ENCODE data around the gene CRK.
A peak's percentile ranks its signal among the peaks of the same experiment; 100 is the strongest.
"Not testable (repeated sequence)": the region's sequence is repeated elsewhere in the genome, so short reads cannot be mapped to it uniquely, and the experiment has no call there.

CRK gene

DNA sequence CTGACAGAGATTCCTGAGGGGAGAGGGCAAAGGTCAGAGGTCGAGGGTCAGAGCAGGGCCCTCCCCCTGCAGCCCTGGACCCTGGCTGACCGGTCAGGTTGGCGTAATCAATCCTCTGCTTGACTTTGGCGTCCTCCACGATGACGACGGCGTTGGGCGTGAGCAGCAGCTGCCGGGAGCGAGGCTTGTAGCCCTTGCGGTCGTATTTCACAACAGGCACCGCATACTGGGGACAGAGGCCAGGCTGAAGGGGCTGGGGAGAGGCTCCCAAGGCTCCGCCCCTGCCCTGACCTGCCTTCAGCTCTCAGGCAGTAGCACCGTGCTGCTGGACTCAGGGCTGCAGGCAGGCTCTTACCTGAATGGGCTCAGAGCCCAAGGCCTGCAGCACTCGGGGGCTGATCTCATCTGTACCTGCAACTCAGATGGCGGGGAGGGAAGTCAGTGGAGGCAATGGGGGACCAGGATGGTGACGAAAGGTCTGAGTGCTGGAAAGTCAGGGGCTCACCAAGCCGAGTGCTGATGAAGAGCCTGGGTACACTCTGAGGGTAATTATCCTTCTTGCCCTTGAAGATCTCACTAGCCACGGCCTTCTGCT lies 12.0 kb upstream of the CRK start:
- DNase-seq (ENCODE audit: low spot score) = no peak

GRCh38 chr17:1467258-1467657 lies 11.2 kb upstream of the CRK start:
- DNase-seq (ENCODE audit: low spot score) = no peak

GRCh38 chr17:1464186-1464585 lies 8.2 kb upstream of the CRK start:
- DNase-seq (ENCODE audit: low spot score) = no peak

- DNase-seq (ENCODE audit: low spot score) = no peak
These were observed 6.4 kb upstream of the CRK start for GRCh38 chr17:1462164-1463112.

GRCh38 chr17:1461198-1461944 lies 5.3 kb upstream of the CRK start:
- DNase-seq (ENCODE audit: low spot score) = no peak

DNA sequence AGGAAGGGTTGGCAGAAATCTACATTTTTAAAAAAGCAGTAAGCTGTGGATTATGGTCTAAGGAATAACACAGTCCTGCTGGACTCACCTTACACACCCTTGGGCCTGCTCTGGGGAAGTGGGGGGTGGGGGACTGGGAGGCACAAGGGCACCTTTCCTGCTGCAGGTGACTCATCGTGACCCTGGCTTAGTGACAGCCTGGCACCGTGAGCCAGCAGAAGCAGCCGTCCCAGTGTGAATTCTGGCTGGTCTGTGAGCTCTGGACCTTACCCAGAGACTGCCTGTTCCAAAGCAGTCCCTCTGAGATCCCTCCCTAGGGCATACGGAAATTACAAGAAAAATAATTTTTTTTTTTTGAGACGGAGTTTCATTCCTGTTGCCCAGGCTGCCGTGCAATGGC lies 4.2 kb upstream of the CRK start:
- no peak for DNase-seq (ENCODE audit: low spot score)

DNA sequence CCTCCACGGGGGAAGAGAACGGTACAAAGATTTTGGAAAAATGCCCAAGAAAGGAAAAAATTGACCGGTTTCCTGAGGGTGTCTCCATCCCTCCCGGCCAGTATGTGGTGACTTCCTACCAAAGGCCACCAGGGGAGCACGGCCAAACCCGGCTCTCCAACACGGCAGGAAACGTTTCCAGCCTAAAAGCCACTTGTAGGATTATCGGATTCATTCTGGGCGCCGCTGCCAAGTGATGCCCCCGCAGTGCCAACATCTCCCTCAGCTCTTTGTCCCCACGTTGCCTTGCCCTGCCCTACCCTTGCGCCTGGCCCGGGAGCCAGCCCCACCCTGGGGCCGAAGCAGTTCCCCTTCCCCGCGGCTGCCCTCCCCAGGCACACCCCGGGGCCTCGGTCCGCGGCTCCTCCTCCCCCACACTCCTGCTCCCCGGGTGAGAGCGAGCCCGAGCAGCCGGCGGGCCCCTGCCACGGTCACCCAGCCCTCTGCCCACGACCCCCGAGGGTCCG lies 688 bp downstream of the CRK start:
- peak; percentile 72 for DNase-seq (ENCODE audit: low spot score)

DNA sequence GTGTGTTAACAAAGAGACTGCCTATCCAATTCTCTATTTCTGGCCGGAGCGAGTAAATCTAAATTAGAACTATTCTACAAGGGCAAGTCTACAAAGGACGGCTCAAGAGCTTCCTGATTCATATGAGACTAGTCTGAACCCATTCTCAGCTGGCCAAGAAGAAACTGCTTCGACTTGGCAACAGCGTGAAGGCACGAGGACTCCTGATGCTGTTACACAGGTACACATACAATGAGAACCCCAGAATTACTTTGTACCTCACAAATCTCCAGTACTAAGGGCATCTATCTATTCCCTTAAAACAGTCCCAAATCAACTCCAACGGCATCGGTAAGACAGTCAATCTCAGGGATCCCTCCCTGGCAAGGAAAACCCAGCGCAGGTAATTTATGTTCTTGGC lies 1.5 kb downstream of the CRK start:
- DNase-seq (ENCODE audit: low spot score) = no peak

DNA sequence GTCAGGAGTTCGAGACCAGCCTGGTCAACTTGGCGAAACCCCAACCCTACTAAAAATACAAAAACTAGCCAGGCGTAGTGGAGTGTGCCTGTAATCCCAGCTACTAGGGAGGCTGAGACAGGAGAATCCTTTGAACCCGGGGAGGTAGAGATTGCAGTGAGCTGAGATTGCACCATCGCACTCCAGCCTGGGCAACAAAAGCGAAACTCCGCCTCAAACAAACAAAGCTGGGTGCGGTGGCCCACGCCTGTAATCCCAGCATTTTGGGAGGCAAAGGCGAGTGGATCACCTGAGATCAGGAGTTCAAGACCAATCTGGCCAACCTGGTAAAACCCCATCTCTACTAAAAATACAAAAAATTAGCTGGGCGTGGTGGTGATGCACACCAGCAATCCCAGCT lies 2.3 kb downstream of the CRK start:
- not testable (repeated sequence) for DNase-seq (ENCODE audit: low spot score)

GRCh38 chr17:1452836-1453235 lies 3.2 kb downstream of the CRK start:
- DNase-seq (ENCODE audit: low spot score) = no peak

- not testable (repeated sequence) for DNase-seq (ENCODE audit: low spot score)
These were observed 5.8 kb downstream of the CRK start for GRCh38 chr17:1450261-1450660.

DNA sequence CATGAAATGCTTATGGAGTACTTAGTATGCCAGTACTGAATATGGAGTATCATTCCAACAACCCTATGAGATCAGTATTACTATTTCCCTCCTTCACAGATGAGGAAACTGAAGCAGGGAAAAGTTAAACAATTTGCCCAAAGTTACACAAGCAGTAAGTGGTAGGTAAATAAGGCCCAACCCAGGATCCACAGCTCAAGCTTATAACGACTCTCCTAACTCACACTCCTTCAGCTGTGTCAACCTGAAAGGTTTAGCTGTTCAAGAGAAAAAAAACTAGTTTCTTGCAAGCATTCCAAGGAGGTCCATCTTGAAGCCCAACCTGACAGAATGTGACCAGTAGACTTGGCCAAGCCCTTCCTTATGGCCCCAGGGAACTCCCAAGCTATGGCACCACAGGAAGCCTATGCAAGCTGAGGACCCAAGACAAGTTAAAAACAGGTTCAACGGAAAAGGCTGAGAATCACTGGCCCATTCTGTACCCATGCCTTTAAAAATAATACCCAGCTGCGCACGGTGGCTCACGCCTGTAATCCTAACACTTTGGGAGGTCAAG lies 6.5 kb downstream of the CRK start:
- DNase-seq (ENCODE audit: low spot score) = no peak

GRCh38 chr17:1447052-1447451 lies 9.0 kb downstream of the CRK start:
- peak; percentile 92 for DNase-seq (ENCODE audit: low spot score)

DNA sequence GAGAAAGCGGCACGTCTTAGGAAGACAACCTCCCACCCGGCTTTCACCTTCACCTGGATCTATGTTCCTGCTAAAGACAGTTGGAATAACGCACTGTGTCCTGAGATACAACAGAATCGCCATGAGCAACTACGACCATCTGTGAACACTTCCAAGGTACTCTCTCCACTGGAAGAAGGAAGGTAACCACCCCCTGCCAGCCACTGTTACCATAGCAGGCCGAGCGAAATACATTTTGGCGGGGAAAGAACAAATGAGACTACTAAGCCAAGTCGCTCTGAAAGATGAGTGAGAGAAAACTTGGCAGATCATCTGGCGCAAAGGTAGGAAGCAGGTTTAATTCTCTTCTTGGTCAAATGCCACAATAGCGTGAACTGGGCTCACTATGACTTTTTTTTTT lies 9.8 kb downstream of the CRK start:
- DNase-seq (ENCODE audit: low spot score) = no peak

- not testable (repeated sequence) for DNase-seq (ENCODE audit: low spot score)
These were observed 10.3 kb downstream of the CRK start for GRCh38 chr17:1445695-1446094.

DNA sequence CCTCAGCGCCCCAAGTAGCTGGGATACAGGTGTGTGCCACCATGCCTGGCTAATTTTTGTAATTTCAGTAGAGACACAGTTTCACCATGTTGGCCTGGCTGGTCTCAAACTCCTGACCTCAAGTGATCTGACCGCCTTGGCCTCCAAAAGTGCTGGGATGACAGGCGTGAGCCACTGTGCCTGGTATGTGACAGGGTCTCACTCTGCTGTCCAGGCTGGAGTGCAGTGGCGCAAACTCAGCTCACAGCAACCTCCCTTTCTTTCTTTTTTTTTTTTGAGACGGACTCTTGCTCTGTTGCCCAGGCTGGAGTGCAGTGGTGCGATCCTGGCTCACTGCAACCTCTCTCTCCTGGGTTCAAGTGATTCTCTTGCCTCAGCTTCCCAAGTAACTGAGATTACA lies 13.3 kb downstream of the CRK start:
- DNase-seq (ENCODE audit: low spot score) = not testable (repeated sequence)

DNA sequence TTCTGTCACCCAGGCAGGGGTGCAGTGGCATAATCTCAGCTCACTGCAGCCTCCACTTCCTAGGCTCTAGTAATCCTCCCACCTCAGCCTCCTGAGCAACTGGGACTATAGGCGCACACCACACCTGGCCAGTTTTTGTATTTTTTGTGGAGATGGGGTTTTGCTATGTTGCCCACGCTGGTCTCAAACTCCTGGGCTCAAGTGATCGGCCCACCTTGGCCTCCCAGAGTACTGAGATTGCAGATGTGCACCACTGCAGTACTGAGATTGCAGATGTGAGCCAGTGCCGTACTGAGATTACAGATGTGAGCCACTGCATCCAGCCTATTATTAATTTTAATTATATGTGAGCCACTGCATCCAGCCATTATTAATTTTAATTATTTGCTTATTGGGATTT lies 13.8 kb downstream of the CRK start:
- DNase-seq (ENCODE audit: low spot score) = no peak

GRCh38 chr17:1440921-1441320 lies 15.1 kb downstream of the CRK start:
- no peak for DNase-seq (ENCODE audit: low spot score)

GRCh38 chr17:1438593-1439083 lies 17.4 kb downstream of the CRK start:
- no peak for DNase-seq (ENCODE audit: low spot score)

DNA sequence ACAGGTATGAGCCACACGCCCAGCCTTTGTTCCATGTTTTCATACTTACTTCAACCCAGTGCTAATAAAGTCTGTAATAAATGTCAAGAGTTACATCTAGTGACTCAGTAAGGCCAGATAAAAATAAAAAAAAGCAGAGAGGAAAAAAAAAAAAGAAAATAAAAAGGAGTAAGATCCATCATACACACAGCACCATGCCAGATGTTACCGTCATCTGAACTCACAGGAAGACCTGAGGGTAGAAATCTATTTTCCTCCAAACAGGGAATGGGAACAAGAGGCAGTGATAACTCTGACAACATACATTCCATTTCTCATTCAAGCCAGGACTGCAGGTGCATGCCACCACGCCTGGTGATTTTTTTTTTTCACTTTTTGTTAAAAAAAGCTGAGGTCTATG lies 20.7 kb downstream of the CRK start:
- no peak for DNase-seq (ENCODE audit: low spot score)

DNA sequence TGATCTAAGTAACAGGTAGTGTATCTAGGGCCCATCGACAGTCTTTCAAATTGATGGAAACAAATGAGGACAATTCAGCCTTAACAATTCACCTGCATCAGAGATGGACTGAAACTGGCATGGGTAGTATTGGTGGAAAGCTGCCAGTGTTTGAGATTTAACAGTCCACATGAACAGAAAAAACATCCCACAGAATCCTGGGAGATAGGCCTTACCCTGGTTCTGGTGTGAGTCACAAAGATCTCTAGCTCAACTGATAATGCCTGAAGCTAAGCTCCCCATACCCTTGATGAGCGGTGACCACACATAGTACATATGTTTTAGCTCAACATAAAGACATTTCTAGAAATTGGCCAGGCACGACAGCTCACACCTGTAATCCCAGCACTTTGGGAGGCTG lies 21.9 kb downstream of the CRK start:
- DNase-seq (ENCODE audit: low spot score) = no peak

DNA sequence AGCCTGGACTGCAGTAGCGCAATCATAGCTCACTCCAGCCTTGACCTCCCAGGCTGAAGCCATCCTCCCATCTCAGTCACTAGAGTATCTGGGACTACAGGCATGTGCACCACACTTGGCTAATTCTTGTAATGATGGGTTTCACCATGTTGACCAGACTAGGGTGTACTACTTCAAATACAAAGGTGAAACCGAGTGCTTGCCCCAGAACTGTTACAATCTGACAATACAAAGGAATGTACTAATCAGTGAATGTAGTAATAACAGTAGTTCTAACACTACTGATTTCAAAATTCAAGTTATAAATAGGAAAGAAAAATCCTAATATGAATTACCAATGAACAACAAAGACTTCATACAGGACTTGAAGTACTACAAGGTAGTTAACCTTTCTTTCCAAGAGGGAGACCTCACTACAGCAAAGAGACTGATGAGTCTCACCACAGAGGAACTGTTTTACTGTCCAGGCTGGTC lies 24.4 kb downstream of the CRK start:
- no peak for DNase-seq (ENCODE audit: low spot score)
